GM21515 (cell line): Measurements from ENCODE around the gene MYCN.

Source experiments
- ATAC-seq: cut with Tn5 transposase; IDR thresholded peaks from one replicate; pipeline ENCODE4 v1.9.1; 2021; ENCODE audit not compliant: unreplicated experiment

The MYCN gene

DNA sequence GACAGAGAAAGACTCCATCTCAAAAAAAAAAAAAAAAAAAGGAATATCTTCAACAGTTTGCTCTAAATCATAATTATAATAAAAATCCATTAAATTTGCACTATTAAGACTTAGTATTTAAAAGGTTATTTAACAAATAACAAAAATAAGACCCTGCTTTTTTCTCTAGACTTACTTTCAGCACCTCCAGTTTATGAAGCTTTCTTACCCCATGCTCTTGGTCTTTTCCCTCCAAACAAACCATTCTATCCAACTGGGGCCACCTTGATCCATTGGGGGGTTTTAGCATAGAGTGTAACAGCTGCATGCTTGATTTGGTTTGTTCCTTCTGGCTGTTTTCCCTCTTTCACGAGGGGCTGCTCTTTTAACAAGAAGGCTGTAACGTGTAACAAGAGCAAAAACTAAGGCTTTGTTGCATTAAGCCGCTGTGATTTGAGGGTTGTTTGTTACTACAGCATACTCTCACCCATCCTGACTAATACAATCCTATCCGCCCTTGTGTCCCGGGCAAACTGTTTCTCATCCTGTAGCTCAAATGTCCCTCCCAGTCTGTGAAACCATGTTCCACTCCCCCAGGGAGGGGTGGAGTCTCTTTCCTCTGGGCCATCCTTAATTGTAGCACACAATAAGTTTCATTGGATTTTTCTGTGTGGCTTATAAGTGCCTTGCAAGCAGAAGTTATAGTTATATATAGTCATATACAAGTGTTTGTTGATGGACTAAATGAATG, 9.6 kb upstream of the MYCN start:
- ATAC-seq: no peak

GRCh38 chr2:15931319-15931890, 8.9 kb upstream of the MYCN start:
- no peak for ATAC-seq

- no peak for ATAC-seq
These were observed 8.4 kb upstream of the MYCN start for GRCh38 chr2:15931950-15932349.

- ATAC-seq: no peak
These were observed 7.8 kb upstream of the MYCN start for GRCh38 chr2:15932394-15933183.

DNA sequence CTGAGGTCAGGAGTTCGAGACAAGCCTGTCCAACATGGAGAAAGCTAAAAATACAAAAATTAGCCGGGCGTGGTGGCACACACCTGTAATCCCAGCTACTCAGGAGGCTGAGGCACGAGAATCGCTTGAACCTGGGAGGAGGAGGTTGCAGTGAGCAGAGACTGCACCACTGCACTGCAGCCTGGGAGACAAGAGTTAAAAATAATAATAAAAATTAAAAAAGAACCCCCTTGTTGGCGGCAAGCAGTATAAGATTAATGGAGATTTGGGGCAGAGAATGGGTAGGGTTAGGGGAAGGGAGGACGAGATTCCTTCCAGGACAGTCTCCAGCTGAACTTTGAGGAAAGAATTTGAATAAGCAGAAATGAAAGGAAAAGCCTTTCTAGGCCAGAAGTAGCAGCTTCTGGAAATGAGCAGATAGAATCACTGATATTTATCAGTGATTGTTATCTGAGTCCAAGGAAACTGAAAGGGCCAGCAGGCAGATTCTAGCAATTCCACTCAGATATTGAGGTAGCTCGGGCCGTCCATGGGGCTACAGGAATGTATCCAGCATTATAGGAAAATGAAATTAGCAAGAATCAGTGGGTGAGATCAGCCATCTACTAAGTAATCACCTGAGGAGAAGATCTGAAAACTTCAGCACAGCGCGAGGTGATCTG, 7.0 kb upstream of the MYCN start:
- no peak for ATAC-seq

DNA sequence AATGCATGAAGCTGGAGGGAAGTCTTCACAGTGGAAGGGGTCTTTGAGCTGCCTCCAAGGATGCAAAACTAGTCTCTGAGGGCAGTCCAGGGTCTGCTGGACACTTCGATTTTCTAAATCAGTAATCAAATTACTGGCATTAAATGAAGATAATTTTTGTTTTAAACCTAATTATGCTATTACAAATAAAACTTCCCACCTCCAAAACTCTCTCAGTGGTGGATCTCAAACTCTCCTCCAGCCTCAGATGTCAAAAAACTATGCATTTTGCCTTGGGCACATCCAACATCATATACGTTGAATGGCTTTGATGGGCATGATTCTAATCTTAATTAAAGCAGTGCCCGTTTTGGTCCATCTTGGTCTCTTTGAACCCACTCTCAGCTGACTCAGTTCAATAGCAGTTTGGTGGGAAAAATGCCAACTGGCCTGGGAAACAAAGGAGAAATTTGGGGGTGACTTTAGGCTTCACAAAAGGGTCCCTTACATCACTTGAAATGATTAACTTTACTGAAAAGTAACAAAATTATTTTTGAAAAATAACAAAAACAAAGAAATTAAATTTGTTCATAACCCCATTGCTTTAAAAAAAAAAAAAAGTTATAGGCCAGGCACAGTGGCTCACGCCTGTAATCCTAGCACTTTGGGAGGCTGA, 5.9 kb upstream of the MYCN start:
- no peak for ATAC-seq

- no peak for ATAC-seq
These were observed 5.2 kb upstream of the MYCN start for GRCh38 chr2:15935189-15935588.

DNA sequence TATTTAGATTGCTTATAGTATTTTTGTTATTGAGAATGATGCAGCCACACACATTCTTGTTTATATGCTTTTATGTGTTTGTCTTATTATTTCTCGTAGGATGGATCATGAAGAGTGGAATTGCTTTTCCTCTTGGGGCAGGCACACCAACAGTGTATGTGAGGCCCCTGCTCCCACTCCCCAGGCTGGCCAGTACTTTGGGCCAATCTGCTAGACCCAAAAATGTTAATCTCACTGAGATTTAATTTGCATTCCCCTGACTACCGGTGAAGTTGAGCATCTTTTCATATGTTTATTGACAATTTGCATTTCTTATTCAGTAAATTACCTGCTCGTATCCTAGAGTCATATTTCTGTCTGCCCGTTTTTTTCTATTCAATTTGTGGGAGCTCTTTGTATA, 4.7 kb upstream of the MYCN start:
- ATAC-seq: no peak

DNA sequence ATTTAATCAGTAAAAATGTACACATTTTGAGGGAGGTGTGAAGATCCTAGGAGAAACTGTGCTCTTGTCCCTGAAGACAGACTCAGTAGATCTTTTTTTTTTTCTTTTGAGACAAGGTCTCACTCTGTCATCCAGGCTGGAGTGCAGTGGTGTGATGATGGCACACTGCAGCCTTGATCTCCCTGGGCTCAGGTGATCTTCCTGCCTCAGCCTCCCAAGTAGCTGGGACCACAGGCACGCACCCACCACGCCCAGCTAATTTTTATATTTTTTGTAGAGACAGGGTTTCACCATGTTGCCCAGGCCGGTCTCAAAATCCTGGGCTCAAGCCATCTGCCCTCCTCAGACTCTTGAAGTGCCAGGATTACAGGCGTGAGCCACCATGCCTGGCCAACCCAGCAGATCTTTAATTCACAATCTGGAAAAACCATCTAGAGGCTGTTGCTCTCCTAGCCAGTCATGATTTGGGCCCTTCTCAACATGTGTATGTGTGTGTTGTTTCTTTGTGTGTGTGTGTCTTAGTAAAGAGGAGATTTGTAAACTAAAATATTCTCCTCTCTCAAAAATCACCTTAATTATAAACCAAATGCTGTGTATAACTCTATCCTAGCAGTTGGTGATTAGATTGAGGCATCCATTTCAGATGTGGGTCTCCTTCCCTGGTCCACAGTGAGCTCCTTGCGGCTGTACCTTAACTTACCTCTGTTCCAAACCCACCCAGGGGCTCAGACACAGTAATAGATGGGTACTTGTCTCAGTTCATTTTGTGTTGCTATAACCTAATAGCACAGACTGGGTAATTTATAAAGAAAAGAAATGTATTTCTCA, 3.9 kb upstream of the MYCN start:
- ATAC-seq: no peak

DNA sequence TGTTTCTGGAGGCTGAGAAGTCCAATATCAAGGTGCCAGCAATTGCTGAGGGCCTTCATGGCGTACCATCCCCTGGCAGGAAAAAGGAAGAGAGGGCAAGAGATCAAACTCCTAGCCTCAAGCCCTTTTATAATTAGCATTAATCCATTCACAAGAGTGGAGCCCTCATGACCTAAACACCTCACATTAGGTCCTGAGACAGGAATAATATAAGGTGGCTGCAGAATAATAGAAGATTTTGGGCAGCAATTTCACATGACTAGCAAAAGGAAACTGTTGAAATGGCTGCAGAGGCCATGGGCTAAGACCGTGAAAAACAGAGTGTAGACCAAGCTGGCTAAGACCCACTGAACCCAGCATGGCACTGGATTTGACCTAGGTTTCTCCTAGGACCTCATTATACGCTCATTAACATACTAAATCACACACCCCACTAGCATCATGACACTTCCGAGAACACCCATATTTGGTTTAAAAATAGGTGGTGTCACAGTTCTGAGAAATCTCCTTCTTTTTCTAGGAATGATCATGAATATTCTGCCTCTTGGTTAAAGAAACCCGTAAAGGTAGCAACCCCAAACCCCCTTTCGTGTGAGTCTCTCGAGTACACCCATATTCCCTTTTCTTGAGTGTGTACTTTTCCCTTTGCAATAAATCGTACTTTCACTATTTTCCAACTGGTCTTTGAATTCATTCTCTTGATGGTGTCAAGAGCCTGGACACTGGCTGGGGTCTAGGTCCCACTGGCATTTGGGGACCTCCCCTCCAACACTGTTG, 3.1 kb upstream of the MYCN start:
- no peak for ATAC-seq

- no peak for ATAC-seq
These were observed 2.2 kb upstream of the MYCN start for GRCh38 chr2:15937882-15938802.

DNA sequence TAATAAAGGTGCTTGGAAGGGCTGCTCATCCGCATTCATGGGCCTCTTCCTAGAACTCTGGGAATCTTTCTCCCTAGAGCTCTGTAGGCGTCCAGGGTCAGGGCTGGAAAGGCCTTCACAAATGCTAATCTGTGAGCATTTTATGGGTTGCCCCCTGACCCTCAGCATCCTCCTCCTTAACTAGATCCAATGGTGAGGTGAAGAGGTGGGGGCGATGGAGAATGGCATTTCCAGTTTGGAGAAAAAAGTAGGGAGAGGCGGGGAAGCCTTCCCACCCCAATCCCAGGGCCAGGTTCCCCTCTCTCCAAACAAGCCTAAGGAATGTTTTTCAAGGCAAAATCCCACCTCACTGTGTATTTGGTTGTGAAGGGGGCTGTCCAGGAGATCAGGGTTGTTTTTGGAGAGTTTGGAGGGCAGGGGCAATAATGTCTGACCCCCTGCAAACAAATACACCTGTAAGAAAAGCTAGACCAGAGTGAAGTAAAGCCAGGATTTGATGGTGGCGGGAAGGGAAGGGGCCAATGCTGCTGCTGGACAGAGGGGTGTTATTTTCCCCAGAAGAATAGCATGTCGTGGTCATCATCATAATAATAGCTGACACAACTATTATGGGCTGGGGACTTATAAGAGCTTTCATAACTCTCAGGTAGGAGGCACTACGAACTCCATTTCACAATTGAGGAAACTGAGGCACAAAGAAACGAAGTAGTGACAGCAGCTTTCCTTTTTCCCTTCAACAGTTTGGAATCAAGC, 1.4 kb upstream of the MYCN start:
- ATAC-seq: no peak

DNA sequence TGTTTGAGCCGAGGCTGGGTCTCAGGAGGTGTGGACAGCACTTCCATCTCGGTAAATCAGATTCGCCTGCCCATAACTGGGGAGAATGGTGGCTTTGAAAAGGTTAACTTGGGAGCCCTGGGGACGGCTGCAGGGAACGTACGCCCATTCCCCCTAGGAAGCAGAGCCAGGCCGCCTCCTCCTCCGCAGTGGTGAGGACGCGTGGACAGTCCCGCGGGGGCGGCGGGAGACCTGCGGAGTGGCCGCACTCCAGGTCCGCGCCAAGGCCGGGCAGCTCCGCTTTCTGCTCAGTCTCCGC, 845 bp upstream of the MYCN start:
- no peak for ATAC-seq

DNA sequence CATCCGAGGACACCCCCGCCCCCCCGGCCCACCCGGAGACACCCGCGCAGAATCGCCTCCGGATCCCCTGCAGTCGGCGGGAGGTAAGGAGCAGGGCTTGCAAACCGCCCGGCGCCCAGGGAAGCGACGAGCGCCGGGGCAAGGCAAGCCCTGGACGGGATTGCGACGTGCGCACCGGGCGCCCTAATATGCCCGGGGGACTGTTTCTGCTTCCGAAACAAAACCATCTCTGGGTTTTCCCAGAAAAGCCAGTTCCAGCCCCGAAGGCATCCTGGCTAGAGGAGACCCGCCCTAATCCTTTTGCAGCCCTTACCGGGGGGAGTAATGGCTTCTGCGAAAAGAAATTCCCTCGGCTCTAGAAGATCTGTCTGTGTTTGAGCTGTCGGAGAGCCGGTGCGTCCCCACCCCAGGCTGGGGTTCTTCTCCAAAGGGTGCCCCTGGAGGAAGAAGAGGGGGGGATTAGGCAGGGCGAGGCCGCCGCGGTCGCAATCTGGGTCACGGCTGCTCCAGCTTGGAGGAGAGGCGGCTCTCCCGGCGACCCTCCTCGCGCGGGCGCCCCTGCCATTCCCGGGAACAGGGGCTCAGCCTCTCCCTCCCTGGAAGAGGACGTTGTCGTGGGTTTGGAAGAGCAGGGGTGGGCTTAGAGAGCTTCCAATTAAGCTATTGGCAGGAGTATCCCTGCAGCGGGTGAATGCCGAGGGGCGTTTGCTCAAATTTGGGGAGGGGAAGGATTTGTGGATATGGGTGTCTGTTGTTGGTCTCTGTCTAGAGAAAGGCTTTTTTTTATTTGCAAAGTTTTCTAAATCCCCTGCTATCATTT, 521 bp downstream of the MYCN start:
- no peak for ATAC-seq

- no peak for ATAC-seq
These were observed 1.1 kb downstream of the MYCN start for GRCh38 chr2:15941481-15941850.

DNA sequence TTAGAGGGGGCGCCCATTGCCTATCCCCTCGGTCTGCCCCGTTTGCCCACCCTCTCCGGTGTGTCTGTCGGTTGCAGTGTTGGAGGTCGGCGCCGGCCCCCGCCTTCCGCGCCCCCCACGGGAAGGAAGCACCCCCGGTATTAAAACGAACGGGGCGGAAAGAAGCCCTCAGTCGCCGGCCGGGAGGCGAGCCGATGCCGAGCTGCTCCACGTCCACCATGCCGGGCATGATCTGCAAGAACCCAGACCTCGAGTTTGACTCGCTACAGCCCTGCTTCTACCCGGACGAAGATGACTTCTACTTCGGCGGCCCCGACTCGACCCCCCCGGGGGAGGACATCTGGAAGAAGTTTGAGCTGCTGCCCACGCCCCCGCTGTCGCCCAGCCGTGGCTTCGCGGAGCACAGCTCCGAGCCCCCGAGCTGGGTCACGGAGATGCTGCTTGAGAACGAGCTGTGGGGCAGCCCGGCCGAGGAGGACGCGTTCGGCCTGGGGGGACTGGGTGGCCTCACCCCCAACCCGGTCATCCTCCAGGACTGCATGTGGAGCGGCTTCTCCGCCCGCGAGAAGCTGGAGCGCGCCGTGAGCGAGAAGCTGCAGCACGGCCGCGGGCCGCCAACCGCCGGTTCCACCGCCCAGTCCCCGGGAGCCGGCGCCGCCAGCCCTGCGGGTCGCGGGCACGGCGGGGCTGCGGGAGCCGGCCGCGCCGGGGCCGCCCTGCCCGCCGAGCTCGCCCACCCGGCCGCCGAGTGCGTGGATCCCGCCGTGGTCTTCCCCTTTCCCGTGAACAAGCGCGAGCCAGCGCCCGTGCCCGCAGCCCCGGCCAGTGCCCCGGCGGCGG, 1.7 kb downstream of the MYCN start:
- ATAC-seq: no peak
